Measurements from ENCODE around the gene CFAP157.

CFAP157 gene

DNA sequence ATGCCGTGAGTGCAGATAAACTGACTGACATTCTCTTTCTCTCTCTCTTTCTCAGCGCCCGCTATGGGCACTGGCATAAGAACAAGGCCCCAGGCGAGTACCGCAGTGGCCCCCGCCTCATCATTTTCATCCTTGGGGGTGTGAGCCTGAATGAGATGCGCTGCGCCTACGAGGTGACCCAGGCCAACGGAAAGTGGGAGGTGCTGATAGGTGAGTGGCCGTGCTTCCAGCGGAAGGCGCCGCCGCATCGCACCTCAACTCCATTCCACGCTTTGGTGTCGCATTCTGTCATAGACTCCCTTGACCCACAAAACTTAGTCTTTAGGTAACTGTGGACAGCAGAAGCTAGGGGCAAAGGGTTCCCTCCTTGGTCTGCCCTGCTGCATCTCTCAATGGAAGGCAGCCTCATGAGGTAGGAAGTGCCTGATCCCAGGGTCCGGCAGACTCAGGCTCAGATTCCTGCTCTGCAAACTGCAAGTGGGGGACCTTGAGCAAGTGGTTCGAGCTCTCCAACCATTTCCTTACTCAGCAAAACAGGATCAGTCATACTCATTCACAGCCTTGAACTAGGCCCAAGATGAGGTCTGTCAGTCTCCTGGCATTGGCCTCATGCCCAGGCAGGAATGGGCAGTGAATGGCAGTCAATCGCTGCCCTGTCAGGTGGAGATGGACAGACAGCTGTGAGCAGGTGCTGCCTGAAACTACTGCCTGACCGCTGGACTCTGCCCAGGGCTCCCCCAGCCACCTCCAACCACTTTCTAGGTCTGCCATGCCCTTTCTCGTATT is 24.2 kb upstream of the CFAP157 start:
- DNase-seq (ENCODE audit: low spot score) = no peak
- TF ChIP-seq, protein P1, sequence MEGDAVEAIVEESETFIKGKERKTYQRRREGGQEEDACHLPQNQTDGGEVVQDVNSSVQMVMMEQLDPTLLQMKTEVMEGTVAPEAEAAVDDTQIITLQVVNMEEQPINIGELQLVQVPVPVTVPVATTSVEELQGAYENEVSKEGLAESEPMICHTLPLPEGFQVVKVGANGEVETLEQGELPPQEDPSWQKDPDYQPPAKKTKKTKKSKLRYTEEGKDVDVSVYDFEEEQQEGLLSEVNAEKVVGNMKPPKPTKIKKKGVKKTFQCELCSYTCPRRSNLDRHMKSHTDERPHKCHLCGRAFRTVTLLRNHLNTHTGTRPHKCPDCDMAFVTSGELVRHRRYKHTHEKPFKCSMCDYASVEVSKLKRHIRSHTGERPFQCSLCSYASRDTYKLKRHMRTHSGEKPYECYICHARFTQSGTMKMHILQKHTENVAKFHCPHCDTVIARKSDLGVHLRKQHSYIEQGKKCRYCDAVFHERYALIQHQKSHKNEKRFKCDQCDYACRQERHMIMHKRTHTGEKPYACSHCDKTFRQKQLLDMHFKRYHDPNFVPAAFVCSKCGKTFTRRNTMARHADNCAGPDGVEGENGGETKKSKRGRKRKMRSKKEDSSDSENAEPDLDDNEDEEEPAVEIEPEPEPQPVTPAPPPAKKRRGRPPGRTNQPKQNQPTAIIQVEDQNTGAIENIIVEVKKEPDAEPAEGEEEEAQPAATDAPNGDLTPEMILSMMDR (IDR thresholded peaks at IDR 0.05; ENCODE audit: extremely low read depth, missing control alignments) = no peak

DNA sequence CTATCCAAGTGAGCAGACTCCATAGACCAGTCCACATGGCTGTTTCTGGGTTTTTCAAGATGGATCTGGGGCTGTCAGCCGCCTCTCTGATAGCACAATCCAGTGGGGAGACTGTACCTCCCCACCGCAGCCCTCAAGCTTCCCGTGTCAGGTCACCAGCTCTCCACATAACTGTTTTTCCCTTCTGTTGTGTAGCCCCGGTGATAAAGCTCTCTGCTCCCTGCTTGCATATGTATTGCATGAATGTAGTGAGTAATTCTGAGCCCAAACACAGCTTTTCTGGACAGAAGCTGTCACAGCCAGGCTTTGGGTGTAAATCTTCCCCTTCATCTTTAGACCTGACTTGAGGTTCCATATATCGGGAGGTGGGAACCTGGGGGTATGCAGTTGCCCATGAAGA is 23.1 kb upstream of the CFAP157 start:
- TF ChIP-seq, protein P1 (IDR thresholded peaks at IDR 0.05; ENCODE audit: extremely low read depth, missing control alignments) = no peak
- no peak for DNase-seq (ENCODE audit: low spot score)

DNA sequence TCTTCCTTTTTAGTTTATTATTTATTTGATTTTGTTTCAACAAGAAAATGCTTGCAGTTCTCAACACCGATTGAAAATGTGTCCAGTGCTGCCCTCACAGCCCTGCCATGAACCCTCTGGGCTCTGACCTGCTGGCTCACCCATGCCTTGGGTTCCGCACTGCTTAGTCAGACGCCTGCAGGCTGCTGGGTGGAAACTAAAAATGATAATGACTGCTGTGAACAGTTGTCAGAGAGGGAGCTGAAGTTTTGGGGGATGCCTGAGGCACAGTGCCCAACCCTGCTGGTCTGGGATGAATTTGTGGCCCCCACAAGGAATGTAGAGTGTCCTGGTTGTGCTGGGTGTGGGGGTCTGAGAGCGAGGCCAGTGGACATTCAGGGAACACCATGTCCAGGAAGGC is 22.2 kb upstream of the CFAP157 start:
- no peak for DNase-seq (ENCODE audit: low spot score)
- TF ChIP-seq, protein P1 (IDR thresholded peaks at IDR 0.05; ENCODE audit: extremely low read depth, missing control alignments) = no peak

DNA sequence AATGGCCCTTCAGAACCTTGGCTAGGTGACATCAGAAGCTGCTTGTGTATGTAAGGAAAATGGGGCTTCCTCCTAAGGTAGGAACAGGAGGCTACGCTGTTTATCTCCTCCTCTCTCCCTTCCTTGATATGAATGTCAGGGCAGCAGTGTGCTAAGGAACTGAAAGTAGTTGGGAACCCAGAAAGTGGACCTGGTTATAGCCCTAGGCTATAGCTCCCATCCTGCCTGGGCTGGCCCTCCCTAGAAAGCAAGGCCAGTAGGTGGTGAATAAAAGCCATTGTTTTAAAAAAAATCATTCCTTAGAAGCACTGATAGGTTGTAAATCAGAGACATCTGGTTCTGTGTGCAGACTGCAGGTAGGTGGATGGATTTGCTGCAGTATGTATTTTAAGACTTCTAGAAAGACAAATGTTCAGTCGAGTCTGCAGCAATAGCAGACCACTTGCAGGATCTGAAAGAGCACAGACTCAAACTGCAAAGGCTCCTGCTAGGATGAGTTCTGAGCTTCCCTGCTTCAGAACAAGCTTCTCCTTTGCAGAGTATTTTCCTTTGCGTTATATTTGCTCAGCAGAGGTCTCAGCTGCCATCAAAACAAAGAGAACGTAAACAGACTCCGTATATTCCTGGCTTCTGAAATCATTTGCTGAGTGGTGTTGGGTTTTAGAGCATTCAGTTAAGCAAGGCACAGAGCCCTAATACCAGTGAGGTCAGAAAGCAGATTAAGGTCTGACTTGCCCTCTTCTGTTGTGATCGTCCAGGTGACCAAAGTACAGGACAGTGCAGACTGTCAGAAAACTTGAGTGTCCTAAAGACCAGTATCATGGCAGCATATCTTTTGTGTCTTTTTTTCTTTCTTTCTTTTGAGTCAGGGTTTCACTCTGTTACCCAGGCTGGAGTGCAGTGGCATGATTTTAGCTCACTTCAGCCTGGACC is 20.1 kb upstream of the CFAP157 start:
- TF ChIP-seq, protein P1 (IDR thresholded peaks at IDR 0.05; ENCODE audit: extremely low read depth, missing control alignments) = no peak

DNA sequence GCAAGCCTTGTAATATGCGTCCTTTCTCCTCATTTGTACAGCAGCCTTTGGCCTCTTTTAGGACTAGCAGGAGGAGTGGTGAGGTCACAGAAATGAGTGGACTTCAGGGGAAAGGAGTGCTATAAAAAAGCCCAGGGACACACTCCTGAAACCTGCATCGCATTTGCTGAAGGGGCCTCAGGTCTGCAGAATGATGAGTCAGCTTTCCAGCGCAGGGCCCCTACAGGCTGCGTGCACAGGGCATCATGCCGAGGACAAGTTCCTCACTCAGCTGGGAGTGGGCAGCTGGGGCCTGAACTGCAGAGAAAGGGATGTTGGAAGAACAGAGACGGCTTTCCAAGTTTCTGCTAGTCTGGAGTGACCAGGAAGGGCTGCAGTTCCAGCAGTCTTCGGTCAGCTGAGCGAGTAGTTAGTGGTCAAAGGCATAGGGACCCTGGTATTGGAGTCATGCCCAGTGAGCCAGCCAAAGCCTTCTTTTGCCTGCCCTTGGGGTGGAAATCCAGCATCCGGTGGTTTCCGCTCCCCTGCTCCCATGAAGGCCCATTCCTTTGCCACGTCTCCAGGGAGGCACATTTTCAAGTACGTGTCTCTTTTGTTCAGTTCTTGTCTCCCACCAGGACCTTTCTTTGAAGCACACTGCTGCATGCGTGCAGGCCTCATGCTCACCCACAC is 17.3 kb upstream of the CFAP157 start:
- TF ChIP-seq, protein P1 (IDR thresholded peaks at IDR 0.05; ENCODE audit: extremely low read depth, missing control alignments) = no peak
- no peak for DNase-seq (ENCODE audit: low spot score)

More for the DNA sequence above, 20.1 kb upstream of the CFAP157 start:
- no peak for DNase-seq (ENCODE audit: low spot score)

DNA sequence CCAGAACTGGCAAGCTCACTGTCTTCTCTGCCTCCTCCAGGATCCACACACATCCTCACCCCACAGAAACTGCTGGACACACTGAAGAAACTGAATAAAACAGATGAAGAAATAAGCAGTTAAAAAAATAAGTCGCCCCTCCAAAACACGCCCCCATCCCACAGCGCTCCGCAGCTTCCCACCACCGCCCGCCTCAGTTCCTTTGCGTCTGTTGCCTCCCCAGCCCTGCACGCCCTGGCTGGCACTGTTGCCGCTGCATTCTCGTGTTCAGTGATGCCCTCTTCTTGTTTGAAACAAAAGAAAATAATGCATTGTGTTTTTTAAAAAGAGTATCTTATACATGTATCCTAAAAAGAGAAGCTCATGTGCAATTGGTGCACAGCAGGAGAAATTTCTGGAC is 16.1 kb upstream of the CFAP157 start:
- TF ChIP-seq, protein P1 (IDR thresholded peaks at IDR 0.05; ENCODE audit: extremely low read depth, missing control alignments) = no peak
- no peak for DNase-seq (ENCODE audit: low spot score)
